Subcutaneous abdominal adipose tissue (tissue), 5 donors: ENCODE data around the gene PDE4DIP.
"Not testable (repeated sequence)": the region's sequence is repeated elsewhere in the genome, so short reads cannot be mapped to it uniquely, and the experiment has no call there.

ENCODE experiments used
- H3K27ac ChIP-seq: one replicate; pipeline ENCODE4 v1.7.0; 2013; ENCODE audit warnings: low read depth, mild to moderate bottlenecking, inconsistent platforms, low read length, moderate library complexity
- H3K27me3 ChIP-seq, 5 donors: one replicate each; pipeline ENCODE4 v1.7.0; 2013; ENCODE audit warnings: low read length in 5 of 5, inconsistent platforms in 1 of 5; ENCODE audit not compliant: control insufficient read depth in 5 of 5, insufficient read depth in 4 of 5
- H3K36me3 ChIP-seq, 5 donors: one replicate each; pipeline ENCODE4 v1.7.0; 2013; ENCODE audit warnings: low read length in 5 of 5; ENCODE audit not compliant: control insufficient read depth in 5 of 5, insufficient read depth in 5 of 5
- H3K4me1 ChIP-seq, 5 donors: one replicate each; pipeline ENCODE4 v1.7.0; 2013; ENCODE audit warnings: low read length in 5 of 5, mild to moderate bottlenecking in 3 of 5, moderate library complexity in 1 of 5; ENCODE audit not compliant: control insufficient read depth in 5 of 5, insufficient read depth in 5 of 5
- H3K4me3 ChIP-seq, 5 donors: one replicate each; pipeline ENCODE4 v1.7.0; 2013; ENCODE audit warnings: low read length in 5 of 5, low read depth in 1 of 5
- H3K9ac ChIP-seq, 5 donors: one replicate each; pipeline ENCODE4 v1.7.0; 2013; ENCODE audit warnings: low read length in 5 of 5, mild to moderate bottlenecking in 4 of 5, moderate library complexity in 3 of 5
- H3K9me3 ChIP-seq, 5 donors: one replicate each; pipeline ENCODE4 v1.7.0; 2013; ENCODE audit warnings: low read length in 5 of 5; ENCODE audit not compliant: control insufficient read depth in 5 of 5
- donor health status: healthy.
- donor health status: healthy.
- donor health status: healthy.
- donor health status: healthy.
- donor health status: healthy.

The PDE4DIP gene

DNA sequence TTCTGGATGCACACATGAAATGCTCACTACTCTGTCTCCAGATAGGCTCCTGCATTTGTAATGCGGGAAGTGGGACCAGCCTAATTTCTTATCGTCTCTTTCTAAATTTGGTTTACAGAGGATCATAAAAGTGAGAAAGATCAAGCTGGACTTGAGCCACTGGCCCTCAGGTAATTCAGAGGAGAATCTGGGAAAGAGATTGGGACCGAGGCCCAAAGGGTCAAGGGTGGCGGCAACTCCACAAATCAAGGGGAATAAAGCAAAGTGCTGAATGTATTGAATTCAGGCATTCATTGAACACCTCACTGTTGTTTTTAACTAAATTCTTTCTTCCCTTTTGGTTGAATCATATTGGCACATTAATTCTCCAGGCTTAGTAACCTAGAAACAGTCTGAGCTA, 164.1 kb downstream of the PDE4DIP start:
- not testable (repeated sequence) for H3K9me3 ChIP-seq, H3K27ac ChIP-seq, H3K27me3 ChIP-seq, H3K4me1 ChIP-seq, H3K4me3 ChIP-seq, H3K9ac ChIP-seq
- H3K36me3 ChIP-seq: peaks cover 2 to 13% (median 6%) of the 10 kb centered on the region in 5 donors

DNA sequence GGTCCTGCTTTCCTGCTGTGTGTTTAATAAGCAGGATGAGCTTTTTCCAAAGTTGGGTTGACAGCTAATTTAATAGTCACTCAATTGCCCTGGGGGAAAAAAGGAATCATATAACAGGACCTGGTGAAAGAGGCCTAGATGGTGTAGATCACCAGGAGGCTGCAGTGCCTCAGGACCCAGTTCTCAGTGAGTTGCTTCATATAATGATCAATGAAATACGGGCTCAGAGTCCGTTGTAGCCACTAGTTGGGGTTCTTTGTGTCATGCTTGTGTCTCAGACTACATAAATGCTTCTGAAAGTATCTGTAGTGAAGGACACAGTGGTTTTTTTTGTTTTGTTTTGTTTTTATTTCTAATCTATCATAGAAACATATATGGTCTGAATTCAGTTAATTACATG, 164.5 kb downstream of the PDE4DIP start:
- H3K9me3 ChIP-seq, H3K27me3 ChIP-seq, H3K4me3 ChIP-seq, H3K27ac ChIP-seq, H3K4me1 ChIP-seq, H3K9ac ChIP-seq: not testable (repeated sequence)
- H3K36me3 ChIP-seq: peaks cover 2 to 13% (median 6%) of the 10 kb centered on the region in 5 donors

DNA sequence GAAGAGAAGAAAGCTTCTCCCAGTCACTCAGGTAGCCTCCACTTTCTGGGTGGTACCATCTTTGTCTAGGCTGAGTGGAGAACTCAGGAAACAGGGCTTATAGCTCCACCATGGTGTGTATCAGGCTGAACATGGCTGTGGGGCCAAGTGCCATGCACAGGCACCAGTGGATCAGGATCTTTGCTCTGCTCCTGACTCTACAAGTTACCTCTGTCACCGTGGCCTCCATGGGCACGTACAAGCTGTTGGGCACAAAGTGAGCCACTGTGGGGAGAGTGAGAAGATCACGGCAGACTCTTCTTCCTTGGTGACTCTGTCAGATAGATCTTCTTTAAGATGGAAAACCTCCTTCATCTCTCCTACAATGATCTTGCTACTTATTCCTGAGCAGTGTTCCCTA, 165.5 kb downstream of the PDE4DIP start:
- not testable (repeated sequence) for H3K9ac ChIP-seq, H3K4me1 ChIP-seq, H3K27me3 ChIP-seq, H3K9me3 ChIP-seq, H3K27ac ChIP-seq, H3K4me3 ChIP-seq
- H3K36me3 ChIP-seq: peaks cover 2 to 13% (median 6%) of the 10 kb centered on the region in 5 donors

DNA sequence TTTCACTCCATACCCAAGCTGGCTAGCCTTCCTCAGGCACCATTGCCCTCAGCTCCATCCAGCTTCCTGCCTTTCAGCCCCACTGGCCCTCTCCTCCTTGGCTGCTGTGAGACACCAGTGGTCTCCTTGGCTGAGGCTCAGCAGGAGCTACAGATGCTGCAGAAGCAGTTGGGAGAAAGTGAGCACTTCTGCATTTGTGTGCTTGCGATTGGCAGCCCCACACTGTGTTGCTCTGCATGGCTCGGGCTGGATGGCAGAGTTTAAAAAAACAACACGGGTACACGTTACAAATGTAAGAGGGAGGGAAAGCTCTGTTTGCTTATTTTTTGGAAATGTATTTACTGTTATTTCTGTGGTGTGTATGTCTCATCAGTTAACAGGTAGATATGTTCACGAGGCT, 168.4 kb downstream of the PDE4DIP start:
- not testable (repeated sequence) for H3K27me3 ChIP-seq, H3K4me1 ChIP-seq, H3K9me3 ChIP-seq, H3K4me3 ChIP-seq, H3K27ac ChIP-seq, H3K9ac ChIP-seq
- peaks cover 0 to 17% (median 8%) of the 10 kb centered on the region in 5 donors for H3K36me3 ChIP-seq

DNA sequence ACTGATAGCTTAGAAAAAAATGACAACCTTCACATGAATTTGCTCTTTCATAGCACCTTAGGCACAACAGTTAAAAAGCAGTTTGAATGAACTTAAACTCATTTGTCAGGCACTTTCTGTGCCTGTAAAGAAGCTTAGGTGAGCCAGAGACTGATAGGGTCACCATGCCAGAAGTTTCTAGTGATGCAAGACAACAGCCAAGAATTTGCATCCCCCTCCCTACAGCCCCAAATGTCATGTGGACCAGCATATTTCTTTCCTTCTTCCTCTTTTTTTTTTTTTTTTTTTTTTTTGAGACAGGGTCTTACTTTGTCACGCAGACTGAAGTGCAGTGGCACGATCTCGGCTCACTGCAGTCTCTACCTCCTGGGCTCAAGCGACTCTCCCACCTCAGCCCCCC, 169.3 kb downstream of the PDE4DIP start:
- not testable (repeated sequence) for H3K27me3 ChIP-seq, H3K9ac ChIP-seq, H3K4me1 ChIP-seq, H3K4me3 ChIP-seq, H3K27ac ChIP-seq, H3K9me3 ChIP-seq
- H3K36me3 ChIP-seq: peaks cover 0 to 17% (median 8%) of the 10 kb centered on the region in 5 donors

DNA sequence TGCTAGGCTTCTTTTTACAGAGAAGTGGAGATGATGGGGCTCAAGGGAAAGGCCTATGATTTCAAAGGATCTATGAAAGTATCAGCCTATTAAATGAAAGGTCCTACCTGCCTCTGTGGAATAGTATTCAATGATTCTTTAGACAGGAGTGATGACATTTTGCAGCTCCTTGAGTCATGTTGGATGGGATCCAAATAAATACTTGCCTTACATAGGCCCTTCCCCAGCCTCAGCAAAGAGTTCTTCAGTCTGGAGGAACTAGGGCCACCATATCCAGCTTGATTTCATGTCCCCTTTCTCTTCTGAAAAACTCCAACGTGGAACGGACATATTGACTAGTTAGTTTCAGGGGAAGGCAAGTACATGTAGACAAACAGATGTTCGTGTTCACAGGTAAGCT, 171.3 kb downstream of the PDE4DIP start:
- H3K4me1 ChIP-seq, H3K9ac ChIP-seq, H3K36me3 ChIP-seq, H3K4me3 ChIP-seq, H3K27ac ChIP-seq, H3K9me3 ChIP-seq, H3K27me3 ChIP-seq: not testable (repeated sequence)

DNA sequence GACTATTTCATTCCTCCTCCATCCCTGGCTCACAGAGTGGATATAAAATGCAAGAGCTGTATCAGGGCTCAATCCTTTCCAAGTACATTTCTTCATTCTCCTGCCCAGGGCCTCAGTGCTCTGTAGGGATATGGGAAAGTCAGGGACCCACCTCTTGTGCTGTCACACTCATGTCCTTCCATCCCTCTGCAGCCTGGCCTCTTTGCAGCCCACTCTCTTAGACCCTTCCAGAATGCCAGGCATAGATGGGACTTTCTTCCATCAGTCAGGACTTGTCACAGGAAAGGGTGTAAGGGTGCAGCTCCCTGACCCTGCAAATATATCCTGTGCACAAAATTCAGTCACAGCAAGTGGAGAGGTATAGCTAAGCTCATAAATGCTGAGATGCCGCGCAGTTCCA, 172.4 kb downstream of the PDE4DIP start:
- H3K9ac ChIP-seq, H3K4me3 ChIP-seq, H3K9me3 ChIP-seq, H3K36me3 ChIP-seq, H3K4me1 ChIP-seq, H3K27me3 ChIP-seq, H3K27ac ChIP-seq: not testable (repeated sequence)

DNA sequence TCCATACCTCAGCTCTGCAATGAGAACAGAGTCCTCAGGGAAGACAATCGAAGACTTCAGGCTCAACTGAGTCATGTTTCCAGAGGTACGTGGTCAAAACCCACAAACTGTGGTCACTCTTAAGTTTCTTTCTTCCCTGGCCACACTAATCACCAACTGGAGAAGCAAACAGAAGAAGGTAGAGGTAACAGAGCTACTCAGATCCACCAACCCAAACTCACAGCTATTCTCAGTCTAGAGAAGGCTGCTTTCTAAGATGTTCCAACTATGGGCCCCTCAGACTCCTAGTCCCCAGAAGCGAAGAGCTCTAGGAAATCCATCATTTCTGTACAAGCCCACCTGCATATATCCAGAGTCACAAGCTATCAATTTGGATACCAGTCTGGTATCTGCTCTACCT, 174.3 kb downstream of the PDE4DIP start:
- not testable (repeated sequence) for H3K4me1 ChIP-seq, H3K27me3 ChIP-seq, H3K9ac ChIP-seq, H3K4me3 ChIP-seq, H3K27ac ChIP-seq, H3K36me3 ChIP-seq, H3K9me3 ChIP-seq

DNA sequence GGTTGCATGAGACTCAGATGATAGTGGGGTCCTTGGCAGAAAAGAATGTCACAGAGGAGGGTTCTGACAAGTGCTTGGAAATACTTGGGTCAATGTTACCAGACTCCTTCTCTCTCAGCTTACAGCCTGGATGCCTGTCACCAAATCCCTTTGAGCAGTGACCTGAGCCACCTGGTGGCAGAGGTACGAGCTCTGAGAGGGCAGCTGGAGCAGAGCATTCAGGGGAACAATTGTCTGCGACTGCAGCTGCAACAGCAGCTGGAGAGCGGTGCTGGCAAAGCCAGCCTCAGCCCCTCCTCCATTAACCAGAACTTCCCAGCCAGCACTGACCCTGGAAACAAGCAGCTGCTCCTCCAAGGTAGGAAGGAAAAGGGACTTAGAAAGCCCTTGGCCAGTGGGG, 180.1 kb downstream of the PDE4DIP start:
- not testable (repeated sequence) for H3K36me3 ChIP-seq, H3K27ac ChIP-seq, H3K4me3 ChIP-seq, H3K27me3 ChIP-seq, H3K4me1 ChIP-seq, H3K9me3 ChIP-seq, H3K9ac ChIP-seq

DNA sequence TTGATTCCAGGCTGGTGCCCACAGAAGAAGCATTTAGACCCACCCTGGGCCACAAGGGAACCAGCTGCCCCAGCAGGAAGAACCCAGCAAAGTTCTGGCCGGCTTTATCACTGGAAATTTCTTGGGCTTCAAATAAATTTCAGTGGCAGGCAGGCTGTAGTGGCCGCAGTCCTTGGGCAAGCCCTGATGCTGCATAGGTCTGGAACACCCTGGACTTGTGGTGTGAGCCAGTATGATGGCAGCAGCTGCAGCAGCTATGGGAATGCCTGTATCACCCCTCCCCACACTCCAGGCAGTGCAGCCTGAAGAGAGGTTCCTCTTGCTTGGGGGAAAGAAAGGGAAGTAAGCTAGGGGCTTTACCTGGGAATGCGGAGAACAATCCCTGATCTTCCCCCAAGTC, 189.7 kb downstream of the PDE4DIP start:
- H3K4me3 ChIP-seq, H3K9me3 ChIP-seq, H3K27ac ChIP-seq, H3K9ac ChIP-seq, H3K36me3 ChIP-seq, H3K4me1 ChIP-seq, H3K27me3 ChIP-seq: not testable (repeated sequence)

DNA sequence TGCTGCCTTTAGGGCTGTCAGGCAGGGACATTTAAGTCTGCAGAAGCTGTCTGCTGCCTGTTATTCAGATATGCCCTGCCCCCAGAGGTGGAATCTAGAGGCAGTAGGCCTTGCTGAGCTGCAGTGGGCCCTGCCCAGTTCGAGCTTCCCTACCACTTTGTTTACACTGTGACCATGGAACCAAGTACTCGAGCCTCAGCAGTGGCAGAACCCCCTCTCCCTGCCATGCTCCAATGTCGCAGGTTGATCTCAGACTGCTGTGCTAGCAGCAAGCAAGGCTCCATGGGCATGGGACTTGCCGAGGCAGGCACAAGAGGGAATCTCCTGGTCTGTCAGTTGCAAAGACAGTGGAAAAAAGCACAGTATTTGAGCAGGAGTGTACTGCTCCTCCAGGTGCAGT, 198.8 kb downstream of the PDE4DIP start:
- H3K4me1 ChIP-seq, H3K27me3 ChIP-seq, H3K4me3 ChIP-seq, H3K36me3 ChIP-seq, H3K27ac ChIP-seq, H3K9ac ChIP-seq, H3K9me3 ChIP-seq: not testable (repeated sequence)
